Stimulated activated CD4-positive, alpha-beta T cell treated with anti-CD3 and anti-CD28 coated beads, Interleukin-12 subunit alpha, Interleukin-12 subunit beta, amount 100 ng/mL, for 4 hours (primary cell): ENCODE measurements around the gene ELP4.
"Not testable (repeated sequence)": the region's sequence is repeated elsewhere in the genome, so short reads cannot be mapped to it uniquely, and the experiment has no call there.

Experiments used
- DNase-seq: peaks from one replicate; pipeline ENCODE4 v3.0.0-alpha.2; 2020

Gene ELP4

DNA sequence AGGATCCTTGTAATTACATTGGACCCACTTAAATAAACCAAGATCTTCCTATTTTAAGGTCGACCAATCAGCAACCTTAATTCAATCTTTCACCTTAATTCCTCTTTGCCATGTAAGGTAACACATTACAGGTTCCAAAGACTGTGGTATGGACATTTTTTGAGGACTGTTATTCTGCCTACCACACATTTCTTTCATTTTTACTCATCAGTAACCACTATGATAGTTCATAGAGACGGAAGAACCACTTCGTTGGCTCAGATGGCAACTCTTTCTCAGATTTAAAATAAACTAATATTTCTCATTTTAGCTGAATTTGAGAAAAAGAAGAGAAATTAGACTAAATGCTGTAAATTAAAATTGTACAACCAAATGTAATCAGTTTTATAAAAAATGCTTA, 205.3 kb downstream of the ELP4 start:
- DNase-seq: no peak

DNA sequence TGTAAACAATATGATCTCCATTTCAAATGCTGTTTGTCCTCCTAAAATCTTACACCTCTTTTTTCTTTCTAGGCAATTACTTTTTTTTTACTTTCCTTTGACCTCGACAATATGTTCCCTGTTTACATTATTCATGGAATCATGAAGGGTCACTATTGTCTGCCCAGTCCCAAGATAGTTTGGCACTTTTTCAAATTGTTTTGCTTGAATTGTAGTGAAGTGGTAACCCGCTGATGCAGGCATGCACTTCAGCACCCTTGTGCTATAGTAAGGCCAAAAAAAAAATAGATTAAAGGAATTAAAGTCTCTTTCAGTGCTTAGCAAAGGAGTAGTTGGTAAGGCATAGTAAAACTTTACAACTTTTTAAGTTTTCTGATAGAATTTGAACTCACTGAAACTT, 210.7 kb downstream of the ELP4 start:
- no peak for DNase-seq

DNA sequence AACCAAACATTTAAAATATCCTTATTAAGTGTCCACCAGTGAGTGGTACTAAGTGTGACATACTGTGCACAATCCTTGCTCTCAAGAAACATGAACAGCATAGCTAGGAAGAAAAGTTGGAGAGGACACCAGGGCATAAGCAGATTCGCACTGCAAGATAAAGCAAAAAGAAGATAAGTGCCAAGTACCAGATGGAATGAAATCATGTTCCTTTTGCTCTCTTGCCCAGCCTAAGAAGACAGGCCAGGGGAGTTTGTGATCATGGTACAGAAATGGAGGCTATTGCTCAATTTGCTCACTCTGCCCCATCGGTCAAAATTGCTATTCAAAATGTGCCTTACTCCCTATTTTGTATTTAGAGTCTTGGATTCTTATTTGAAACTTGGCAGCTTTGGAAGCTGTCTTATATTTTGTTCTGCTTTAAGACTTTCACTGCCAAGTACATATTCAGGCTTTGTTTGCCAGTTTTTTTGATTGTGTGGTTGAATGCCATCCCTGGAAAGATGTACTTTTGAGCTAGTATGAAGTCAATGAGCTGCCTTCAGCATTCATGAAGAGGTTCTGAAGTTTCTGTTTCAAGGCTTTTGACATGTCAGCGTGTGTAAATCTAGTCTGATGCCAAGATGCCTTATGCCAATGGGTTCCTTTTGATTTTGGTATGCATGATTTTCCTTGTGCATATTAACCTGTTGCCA, 211.3 kb downstream of the ELP4 start:
- DNase-seq: no peak

- DNase-seq: no peak
These were observed 213.2 kb downstream of the ELP4 start for GRCh38 chr11:31722754-31723153.

DNA sequence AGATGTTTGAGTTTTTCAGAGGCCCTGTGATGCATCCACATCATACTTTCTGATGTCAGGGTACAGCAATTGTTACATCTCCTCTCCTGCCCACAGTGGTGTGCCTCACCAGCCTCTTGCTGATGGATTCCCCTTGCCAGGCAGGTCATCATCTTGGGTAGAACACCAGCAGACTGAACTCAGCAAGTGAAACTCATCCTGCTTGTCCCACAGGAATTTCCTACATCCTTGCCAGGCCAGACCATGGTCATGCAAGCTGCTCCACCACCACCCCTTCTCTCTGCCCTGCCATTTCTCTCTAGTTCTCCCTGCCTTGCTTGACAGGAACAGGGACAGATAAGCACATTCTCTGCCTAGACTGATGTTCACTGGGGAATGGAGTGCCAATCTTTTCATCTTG, 215.6 kb downstream of the ELP4 start:
- no peak for DNase-seq

- no peak for DNase-seq
These were observed 218.9 kb downstream of the ELP4 start for GRCh38 chr11:31728432-31728831.

- no peak for DNase-seq
These were observed 230.6 kb downstream of the ELP4 start for GRCh38 chr11:31740131-31740530.

DNA sequence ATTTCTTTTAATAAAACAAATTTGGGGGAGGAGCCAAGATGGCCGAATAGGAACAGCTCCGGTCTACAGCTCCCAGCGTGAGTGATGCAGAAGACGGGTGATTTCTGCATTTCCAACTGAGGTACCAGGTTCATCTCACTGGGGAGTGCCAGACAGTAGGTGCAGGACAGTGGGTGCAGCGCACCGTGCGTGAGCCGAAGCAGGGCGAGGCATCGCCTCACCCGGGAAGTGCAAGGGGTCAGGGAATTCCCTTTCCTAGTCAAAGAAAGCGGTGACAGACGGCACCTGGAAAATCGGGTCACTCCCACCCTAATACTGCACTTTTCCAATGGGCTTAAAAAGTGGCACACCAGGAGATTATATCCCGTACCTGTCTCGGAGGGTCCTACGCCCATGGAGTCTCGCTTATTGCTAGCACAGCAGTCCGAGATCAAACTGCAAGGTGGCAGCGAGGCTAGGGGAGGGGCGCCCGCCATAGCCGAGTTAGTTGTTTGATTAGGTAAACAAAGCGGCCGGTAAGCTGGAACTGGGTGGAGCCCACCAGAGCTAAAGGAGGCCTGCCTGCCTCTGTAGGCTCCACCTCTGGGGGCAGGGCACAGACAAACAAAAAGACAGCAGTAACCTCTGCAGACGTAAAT, 231.3 kb downstream of the ELP4 start:
- DNase-seq: not testable (repeated sequence)

DNA sequence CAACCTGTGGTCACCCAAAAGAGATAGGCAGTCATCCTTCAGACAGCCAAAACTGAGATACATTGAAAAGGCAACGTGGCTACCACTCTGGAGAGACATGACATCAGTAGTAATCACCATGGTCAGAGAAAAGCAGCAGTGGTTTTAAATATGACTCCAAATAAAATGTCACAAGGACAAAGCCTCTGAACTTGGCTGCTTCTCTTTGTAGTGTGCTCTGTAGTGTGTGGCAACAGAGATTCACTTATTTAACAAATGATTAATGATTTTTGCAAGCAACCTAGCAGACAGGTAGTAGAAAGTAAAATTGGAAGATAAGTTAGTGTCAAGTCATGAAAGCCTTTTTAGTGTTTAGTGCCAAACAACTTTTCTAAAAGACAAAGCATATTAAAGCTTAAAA, 238.0 kb downstream of the ELP4 start:
- no peak for DNase-seq

DNA sequence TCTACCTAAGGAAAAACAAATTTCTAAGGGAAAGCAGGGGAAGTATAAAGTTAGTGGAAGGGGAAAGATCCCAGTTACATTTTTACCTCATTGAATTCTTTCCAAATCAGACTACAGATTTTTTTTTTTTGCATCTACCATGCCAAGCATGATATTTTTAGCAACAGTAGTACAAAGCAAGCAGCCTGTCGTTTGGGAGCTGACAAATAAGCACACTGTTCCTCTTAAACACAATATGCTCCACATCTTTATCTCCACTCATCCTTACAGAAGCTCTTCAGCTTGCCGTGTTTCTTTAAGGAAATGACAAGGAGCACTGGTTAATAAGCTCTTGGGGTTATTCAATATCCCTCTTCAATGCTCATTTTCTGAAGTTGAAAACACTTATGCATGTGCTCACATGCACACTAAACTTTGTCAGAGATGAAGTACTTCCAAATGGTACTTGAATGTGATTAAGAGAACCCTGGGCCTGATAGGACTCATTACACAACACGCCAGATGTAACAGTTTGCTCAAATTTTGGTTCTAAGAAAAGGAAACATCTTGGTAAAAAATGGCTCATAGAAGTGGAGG, 247.8 kb downstream of the ELP4 start:
- no peak for DNase-seq

- DNase-seq: no peak
These were observed 252.1 kb downstream of the ELP4 start for GRCh38 chr11:31761636-31762035.

DNA sequence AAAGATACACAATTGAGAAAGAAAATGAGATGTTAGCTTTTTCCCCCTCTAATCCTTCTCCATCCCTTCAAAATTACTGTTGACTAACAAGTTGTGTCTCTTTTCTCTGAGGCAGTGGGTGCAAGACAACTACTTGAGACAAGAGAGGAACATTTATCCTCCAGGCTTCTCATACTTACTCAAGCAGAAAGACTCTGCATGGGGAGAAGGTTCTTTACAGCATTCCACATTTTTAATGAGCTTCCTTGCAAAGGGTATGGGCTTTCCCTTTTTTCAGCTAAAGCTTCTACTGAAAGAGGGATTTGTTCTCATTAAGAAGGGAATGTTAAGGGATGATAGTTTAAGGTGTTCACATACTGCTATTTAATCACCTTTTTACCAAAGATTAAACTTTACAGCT, 253.7 kb downstream of the ELP4 start:
- no peak for DNase-seq

DNA sequence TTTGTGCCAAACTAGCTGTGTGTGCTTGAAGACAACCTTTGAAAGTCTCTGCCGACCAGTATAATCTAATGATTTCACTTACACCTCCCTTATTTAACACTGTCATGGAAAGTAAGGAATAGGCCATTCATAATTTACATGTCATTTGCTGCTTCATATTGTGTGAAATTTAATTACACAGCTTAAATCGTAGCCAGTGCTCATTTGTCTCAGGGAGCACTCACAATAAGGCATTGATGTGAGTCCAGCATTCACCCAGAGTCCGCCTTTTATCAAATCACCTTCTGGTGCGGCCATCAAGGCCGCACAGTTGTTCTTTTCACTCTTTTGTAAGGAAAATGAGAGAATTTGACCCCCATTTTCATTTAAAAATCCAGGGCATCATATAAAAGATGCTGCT, 254.7 kb downstream of the ELP4 start:
- no peak for DNase-seq

GRCh38 chr11:31764766-31765165, 255.2 kb downstream of the ELP4 start:
- no peak for DNase-seq

GRCh38 chr11:31767066-31767465, 257.5 kb downstream of the ELP4 start:
- no peak for DNase-seq

DNA sequence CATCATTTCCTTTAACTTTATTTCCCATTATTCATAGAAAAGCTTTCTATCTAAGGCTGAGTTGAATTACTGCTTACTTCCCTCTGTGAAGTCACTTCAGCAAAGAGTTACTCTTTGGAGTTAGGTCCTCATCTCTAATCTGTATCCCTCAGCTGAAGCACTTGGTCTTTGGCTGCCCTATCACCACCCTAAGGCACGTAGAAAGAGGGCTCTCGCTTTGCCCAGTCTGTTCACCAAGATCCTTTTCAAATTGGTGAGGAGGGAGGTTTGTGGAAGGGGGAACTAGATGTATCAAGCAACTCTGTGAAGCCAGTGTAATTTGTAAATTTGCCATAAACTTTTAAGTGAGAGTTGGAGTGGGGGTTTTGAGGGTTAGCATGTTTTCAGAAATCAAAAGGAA, 258.1 kb downstream of the ELP4 start:
- DNase-seq: no peak

DNA sequence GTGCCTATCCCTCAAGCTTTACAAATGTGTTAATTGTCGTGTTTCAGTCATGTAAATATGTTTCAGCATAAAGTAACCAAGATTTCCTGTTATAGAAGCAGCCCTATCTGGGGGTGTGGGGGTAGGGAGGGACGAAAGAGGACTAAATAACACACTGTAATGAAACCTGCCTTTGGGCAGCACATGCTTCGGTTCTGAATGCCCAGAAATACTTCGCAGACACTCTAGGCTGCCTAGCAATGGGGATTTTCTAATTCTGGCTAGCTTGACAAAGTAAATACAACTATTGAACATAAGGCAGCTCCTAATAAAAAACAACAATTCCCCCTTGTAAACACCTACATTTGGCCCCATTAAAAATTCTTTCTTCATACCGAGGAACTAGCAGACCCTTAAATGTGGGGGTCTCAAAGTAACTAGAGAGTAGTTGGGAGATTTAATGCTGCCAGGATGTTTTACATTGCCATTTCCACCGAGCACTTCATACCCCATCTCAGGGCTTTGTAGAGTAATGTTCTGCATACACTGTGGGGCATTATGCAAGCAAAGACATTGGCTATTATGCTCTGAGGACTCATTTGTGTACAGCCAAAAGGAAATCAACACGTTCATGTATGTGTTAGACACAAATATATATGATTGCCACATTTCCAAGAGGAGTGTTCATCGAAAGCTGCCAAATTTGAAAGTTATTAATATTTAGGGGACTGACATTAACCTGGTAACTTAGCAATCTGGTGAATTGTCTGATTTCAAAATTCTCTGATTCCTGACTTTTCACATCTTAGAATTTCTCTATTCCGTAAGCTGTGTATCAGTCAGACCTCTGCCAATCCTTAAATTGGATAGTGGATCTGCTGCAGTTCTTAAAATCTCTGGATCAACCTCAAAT, 259.4 kb downstream of the ELP4 start:
- no peak for DNase-seq

GRCh38 chr11:31770011-31770700, 260.6 kb downstream of the ELP4 start:
- no peak for DNase-seq

GRCh38 chr11:31772412-31772811, 262.8 kb downstream of the ELP4 start:
- no peak for DNase-seq

DNA sequence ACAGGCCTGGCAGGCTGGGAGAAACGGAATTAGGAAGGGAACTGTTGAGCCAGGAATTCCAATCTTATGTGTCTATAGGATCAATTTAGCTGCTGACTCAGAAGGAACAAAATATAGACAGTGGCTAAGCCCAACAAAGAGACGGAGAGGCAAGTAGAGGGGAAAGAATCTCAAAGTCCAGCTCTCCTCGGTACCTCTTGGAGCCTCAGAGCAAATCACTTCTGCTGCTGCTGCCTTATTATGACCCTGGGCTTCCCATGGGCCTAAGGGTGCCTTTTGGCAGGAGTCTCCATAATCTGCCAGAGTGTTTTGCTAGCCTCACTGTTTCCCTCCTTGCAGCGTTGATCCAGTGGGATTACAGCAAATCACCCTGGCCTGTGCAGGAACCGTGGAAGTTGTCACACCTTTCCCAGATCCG, 269.8 kb downstream of the ELP4 start:
- no peak for DNase-seq

DNA sequence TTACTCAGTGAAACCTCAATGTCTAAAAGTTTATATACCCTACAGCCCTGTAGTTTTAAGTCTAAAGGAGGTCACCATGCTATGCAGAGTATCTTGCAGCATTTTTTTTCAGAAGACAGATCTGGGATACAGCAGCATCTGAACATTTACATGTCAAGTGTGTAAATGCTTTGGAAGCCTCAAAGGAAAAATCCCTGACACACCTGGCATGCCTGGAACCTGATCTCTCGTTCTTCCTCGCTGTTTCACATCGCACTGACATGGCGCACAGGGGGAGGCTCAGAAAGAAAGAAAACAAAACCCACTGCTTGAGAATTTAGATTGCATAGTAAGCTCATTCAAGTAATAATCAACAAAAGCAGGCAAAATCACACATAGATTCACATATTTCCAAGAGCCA, 270.5 kb downstream of the ELP4 start:
- DNase-seq: no peak

DNA sequence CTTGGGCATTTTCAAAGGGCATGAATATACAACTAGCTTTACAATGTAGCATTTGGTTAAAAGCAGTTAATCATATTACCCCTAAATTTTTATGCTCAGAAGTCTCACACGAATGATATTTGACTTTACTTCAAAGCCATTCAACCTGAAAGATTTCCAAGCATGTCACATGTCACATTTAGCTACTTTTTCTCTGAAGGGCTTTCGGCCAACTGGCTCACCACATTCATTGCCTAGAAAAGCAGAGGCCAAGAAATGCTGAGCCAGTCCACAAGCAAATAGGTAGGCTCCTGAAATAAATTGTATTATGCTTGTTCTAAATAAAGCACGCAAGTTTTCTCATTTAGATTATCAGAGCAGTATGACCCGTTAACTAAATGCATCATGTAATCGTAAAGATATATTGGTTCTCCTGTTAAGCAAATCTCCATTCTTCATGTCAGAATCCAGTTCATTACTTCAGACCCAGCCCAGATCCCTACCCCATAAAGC, 271.0 kb downstream of the ELP4 start:
- DNase-seq: no peak

DNA sequence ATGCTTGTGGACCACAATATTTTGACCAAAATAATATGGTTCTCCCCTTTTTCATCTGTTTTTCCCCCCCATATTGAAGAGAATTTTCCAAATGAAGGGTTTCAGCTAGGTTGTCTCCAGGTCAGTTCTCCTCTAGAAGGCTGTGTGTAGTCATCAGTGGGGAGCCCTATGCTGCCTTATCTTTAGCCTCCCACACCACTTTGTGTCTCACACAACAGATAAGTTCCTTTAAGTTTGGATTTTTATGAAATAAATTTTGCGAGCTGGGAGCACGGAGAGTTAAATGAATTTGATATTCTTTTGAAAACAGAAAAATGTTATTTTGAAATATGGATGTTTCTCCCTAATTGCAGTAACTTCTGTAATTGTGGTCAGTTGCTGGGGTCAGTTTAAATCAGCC, 272.7 kb downstream of the ELP4 start:
- no peak for DNase-seq
